Effector memory CD8-positive, alpha-beta T cell (primary cell): ENCODE results near the gene TRIL.
A peak's percentile ranks its signal among the peaks of the same experiment; 100 is the strongest.

Experiments used
- ATAC-seq: fragments of 150-1000 bp; cut with Tn5 transposase; replicated peaks from 2 replicates; pipeline ENCODE4 v1.10.0; 2021; ENCODE audit warnings: mild to moderate bottlenecking, moderate library complexity
- DNase-seq, 3 experiments: peaks; one replicate each; pipeline ENCODE4 v3.0.0; 2021
- H3K27ac Mint-ChIP-seq, 2 donors: one replicate each; pipeline ENCODE4 v1.8.0; 2022; ENCODE audit warnings: mild to moderate bottlenecking in 2 of 2, mixed read lengths in 2 of 2, moderate library complexity in 2 of 2
- H3K27me3 Mint-ChIP-seq, 2 donors: one replicate each; pipeline ENCODE4 v1.8.0; 2022; ENCODE audit warnings: mixed read lengths in 2 of 2
- H3K36me3 Mint-ChIP-seq: one replicate; pipeline ENCODE4 v1.8.0; 2022; ENCODE audit warnings: mild to moderate bottlenecking, moderate library complexity, mixed read lengths; ENCODE audit not compliant: insufficient read depth
- H3K4me1 Mint-ChIP-seq, 2 donors: one replicate each; pipeline ENCODE4 v1.8.0; 2022; ENCODE audit warnings: low read depth in 2 of 2, mixed read lengths in 2 of 2
- H3K4me3 Mint-ChIP-seq, 2 donors: one replicate each; pipeline ENCODE4 v1.8.0; 2022; ENCODE audit warnings: mild to moderate bottlenecking in 2 of 2, mixed read lengths in 2 of 2, moderate library complexity in 2 of 2
- H3K9me3 Mint-ChIP-seq, 2 donors: one replicate each; pipeline ENCODE4 v1.8.0; 2022; ENCODE audit warnings: mixed read lengths in 2 of 2

Gene TRIL

GRCh38 chr7:28942168-28942567 is 16.0 kb downstream of the TRIL start:
- no peak overlapping the region for H3K4me3 Mint-ChIP-seq
- H3K4me1 Mint-ChIP-seq: no peaks in the 10 kb centered on the region
- H3K9me3 Mint-ChIP-seq: no peaks in the 10 kb centered on the region
- H3K27ac Mint-ChIP-seq: no peak overlapping the region
- ATAC-seq: no peak
- no peaks in the 10 kb centered on the region for H3K36me3 Mint-ChIP-seq
- no peak for DNase-seq
- H3K27me3 Mint-ChIP-seq: peaks cover 35 to 71% of the 10 kb centered on the region in 2 donors

GRCh38 chr7:28941633-28942032 is 16.5 kb downstream of the TRIL start:
- Mint-ChIP-seq H3K36me3 (no peaks in the 10 kb centered on the region), H3K9me3 (no peaks in the 10 kb centered on the region), H3K4me1 (no peaks in the 10 kb centered on the region), H3K27me3 (peaks cover 37 to 72% of the 10 kb centered on the region in 2 donors), H3K4me3 (no peak overlapping the region), H3K27ac (no peak overlapping the region)
- ATAC-seq (no peak), DNase-seq (no peak)

GRCh38 chr7:28940741-28941384 is 17.3 kb downstream of the TRIL start:
- H3K4me1 Mint-ChIP-seq: no peaks in the 10 kb centered on the region
- DNase-seq (no peak), ATAC-seq (no peak)
- peaks cover 40 to 73% of the 10 kb centered on the region in 2 donors for H3K27me3 Mint-ChIP-seq
- no peaks in the 10 kb centered on the region for H3K36me3 Mint-ChIP-seq
- no peak overlapping the region for H3K4me3 Mint-ChIP-seq
- H3K9me3 Mint-ChIP-seq: no peaks in the 10 kb centered on the region
- H3K27ac Mint-ChIP-seq: no peak overlapping the region

- no peaks in the 10 kb centered on the region for H3K4me1 Mint-ChIP-seq
- ATAC-seq: no peak
- no peaks in the 10 kb centered on the region for H3K9me3 Mint-ChIP-seq
- H3K27me3 Mint-ChIP-seq: peaks cover 40 to 82% of the 10 kb centered on the region in 2 donors
- no peak overlapping the region for H3K27ac Mint-ChIP-seq
- no peak overlapping the region for H3K4me3 Mint-ChIP-seq
- H3K36me3 Mint-ChIP-seq: no peaks in the 10 kb centered on the region
- DNase-seq: no peak
Observed at GRCh38 chr7:28939844-28940544, 18.1 kb downstream of the TRIL start.

- no peaks in the 10 kb centered on the region for H3K36me3 Mint-ChIP-seq
- no peak overlapping the region for H3K27ac Mint-ChIP-seq
- H3K4me1 Mint-ChIP-seq: no peaks in the 10 kb centered on the region
- H3K4me3 Mint-ChIP-seq: no peak overlapping the region
- peaks cover 41 to 83% of the 10 kb centered on the region in 2 donors for H3K27me3 Mint-ChIP-seq
- H3K9me3 Mint-ChIP-seq: no peaks in the 10 kb centered on the region
- no peak for DNase-seq
- ATAC-seq: no peak
Observed at GRCh38 chr7:28939367-28939766, 18.8 kb downstream of the TRIL start.

- no peak for ATAC-seq
- no peaks in the 10 kb centered on the region for H3K9me3 Mint-ChIP-seq
- peaks cover 48 to 84% of the 10 kb centered on the region in 2 donors for H3K27me3 Mint-ChIP-seq
- no peak overlapping the region for H3K4me3 Mint-ChIP-seq
- H3K36me3 Mint-ChIP-seq: no peaks in the 10 kb centered on the region
- H3K27ac Mint-ChIP-seq: no peak overlapping the region
- DNase-seq: no peak
- no peaks in the 10 kb centered on the region for H3K4me1 Mint-ChIP-seq
Observed at GRCh38 chr7:28937619-28938018, 20.5 kb downstream of the TRIL start.

GRCh38 chr7:28937103-28937502 is 21.0 kb downstream of the TRIL start:
- H3K27ac Mint-ChIP-seq: no peak overlapping the region
- no peaks in the 10 kb centered on the region for H3K36me3 Mint-ChIP-seq
- no peak for ATAC-seq
- no peaks in the 10 kb centered on the region for H3K4me1 Mint-ChIP-seq
- peaks cover 48 to 80% of the 10 kb centered on the region in 2 donors for H3K27me3 Mint-ChIP-seq
- no peaks in the 10 kb centered on the region for H3K9me3 Mint-ChIP-seq
- no peak for DNase-seq
- H3K4me3 Mint-ChIP-seq: no peak overlapping the region

GRCh38 chr7:28933846-28934320 is 24.2 kb downstream of the TRIL start:
- H3K4me1 Mint-ChIP-seq: no peaks in the 10 kb centered on the region
- H3K27me3 Mint-ChIP-seq: peaks cover 47 to 70% of the 10 kb centered on the region in 2 donors
- no peak overlapping the region for H3K4me3 Mint-ChIP-seq
- H3K36me3 Mint-ChIP-seq: no peaks in the 10 kb centered on the region
- ATAC-seq (no peak), DNase-seq (no peak)
- no peaks in the 10 kb centered on the region for H3K9me3 Mint-ChIP-seq
- no peak overlapping the region for H3K27ac Mint-ChIP-seq

GRCh38 chr7:28931565-28931964 is 26.6 kb downstream of the TRIL start:
- H3K9me3 Mint-ChIP-seq: no peaks in the 10 kb centered on the region
- no peak overlapping the region for H3K27ac Mint-ChIP-seq
- ATAC-seq: no peak
- no peak for DNase-seq
- H3K27me3 Mint-ChIP-seq: peaks cover 37 to 50% of the 10 kb centered on the region in 2 donors
- H3K36me3 Mint-ChIP-seq: no peaks in the 10 kb centered on the region
- peaks cover 7 to 9% of the 10 kb centered on the region in 2 donors for H3K4me1 Mint-ChIP-seq
- H3K4me3 Mint-ChIP-seq: no peak overlapping the region

GRCh38 chr7:28926871-28927597 is 31.1 kb downstream of the TRIL start:
- H3K4me1 Mint-ChIP-seq: peaks cover 12 to 20% of the 10 kb centered on the region in 2 donors
- DNase-seq (peak; percentile 45 to 54 (median 48)), ATAC-seq (peak; percentile 90)
- peak overlapping the region in 1 of 2 donors; percentile 25 for H3K27ac Mint-ChIP-seq
- no peaks in the 10 kb centered on the region for H3K9me3 Mint-ChIP-seq
- H3K27me3 Mint-ChIP-seq: peaks cover 13 to 15% of the 10 kb centered on the region in 2 donors
- peak overlapping the region; percentile 86 to 90 for H3K4me3 Mint-ChIP-seq
- H3K36me3 Mint-ChIP-seq: no peaks in the 10 kb centered on the region

- no peaks in the 10 kb centered on the region for H3K36me3 Mint-ChIP-seq
- no peaks in the 10 kb centered on the region for H3K9me3 Mint-ChIP-seq
- DNase-seq (peak; percentile 49 to 51 (median 49)), ATAC-seq (peak; percentile 42)
- no peak overlapping the region for H3K27ac Mint-ChIP-seq
- peaks cover 12 to 22% of the 10 kb centered on the region in 2 donors for H3K4me1 Mint-ChIP-seq
- H3K4me3 Mint-ChIP-seq: no peak overlapping the region
- H3K27me3 Mint-ChIP-seq: no peaks in the 10 kb centered on the region
Observed at GRCh38 chr7:28922624-28923331, 35.4 kb downstream of the TRIL start.

- Mint-ChIP-seq H3K4me3 (no peak overlapping the region), H3K4me1 (peaks cover 6 to 15% of the 10 kb centered on the region in 2 donors), H3K27me3 (no peaks in the 10 kb centered on the region), H3K36me3 (no peaks in the 10 kb centered on the region), H3K9me3 (no peaks in the 10 kb centered on the region), H3K27ac (no peak overlapping the region)
- ATAC-seq: peak; percentile 89
- DNase-seq: peak; percentile 9 to 40 (median 24)
Observed at GRCh38 chr7:28921822-28922221, 36.3 kb downstream of the TRIL start.

- ATAC-seq: no peak
- H3K27ac Mint-ChIP-seq: no peak overlapping the region
- no peaks in the 10 kb centered on the region for H3K27me3 Mint-ChIP-seq
Observed at GRCh38 chr7:28920424-28920823, 37.7 kb downstream of the TRIL start.

More at GRCh38 chr7:28920424-28920823, 37.7 kb downstream of the TRIL start:
- DNase-seq: no peak
- H3K4me1 Mint-ChIP-seq: peaks cover 5 to 10% of the 10 kb centered on the region in 2 donors
- H3K36me3 Mint-ChIP-seq: no peaks in the 10 kb centered on the region
- H3K9me3 Mint-ChIP-seq: no peaks in the 10 kb centered on the region
- H3K4me3 Mint-ChIP-seq: no peak overlapping the region
